T-helper 22 cell (primary cell): ENCODE data around the gene CD44.

Experiments
- DNase-seq: peaks from one replicate; pipeline ENCODE4 v3.0.0-alpha.2; 2020; ENCODE audit warnings: low read depth

The CD44 gene

GRCh38 chr11:35158701-35159510, 19.9 kb downstream of the CD44 start:
- DNase-seq = no peak

- no peak for DNase-seq
These were observed 21.4 kb downstream of the CD44 start for GRCh38 chr11:35160246-35160824.

GRCh38 chr11:35160902-35161597, 22.1 kb downstream of the CD44 start:
- DNase-seq = no peak

GRCh38 chr11:35162745-35163144, 23.8 kb downstream of the CD44 start:
- no peak for DNase-seq

- no peak for DNase-seq
These were observed 24.2 kb downstream of the CD44 start for GRCh38 chr11:35163209-35163608.

GRCh38 chr11:35163702-35164496, 24.9 kb downstream of the CD44 start:
- DNase-seq = no peak

- DNase-seq = no peak
These were observed 26.1 kb downstream of the CD44 start for GRCh38 chr11:35165030-35165422.

GRCh38 chr11:35165423-35166368, 26.7 kb downstream of the CD44 start:
- DNase-seq = peak; percentile 88

- no peak for DNase-seq
These were observed 27.7 kb downstream of the CD44 start for GRCh38 chr11:35166369-35167360.

GRCh38 chr11:35167426-35167954, 28.5 kb downstream of the CD44 start:
- no peak for DNase-seq

GRCh38 chr11:35168671-35169070, 29.7 kb downstream of the CD44 start:
- no peak for DNase-seq

GRCh38 chr11:35169112-35169511, 30.1 kb downstream of the CD44 start:
- no peak for DNase-seq

GRCh38 chr11:35169754-35170153, 30.8 kb downstream of the CD44 start:
- no peak for DNase-seq

GRCh38 chr11:35170503-35170902, 31.5 kb downstream of the CD44 start:
- DNase-seq = no peak

GRCh38 chr11:35171226-35171625, 32.3 kb downstream of the CD44 start:
- DNase-seq = no peak

GRCh38 chr11:35173011-35173511, 34.1 kb downstream of the CD44 start:
- no peak for DNase-seq

- DNase-seq = no peak
These were observed 34.9 kb downstream of the CD44 start for GRCh38 chr11:35173616-35174566.

GRCh38 chr11:35174666-35175065, 35.7 kb downstream of the CD44 start:
- DNase-seq = no peak
